Transverse colon (tissue), 4 donors: ENCODE measurements around the gene CBX6. TPM values are rescaled to one million over a fixed set of nuclear protein-coding genes. Genes with fewer than 3 reads are reported as not detected.

Experiments used
- DNase-seq: peaks from one replicate; pipeline ENCODE4 v3.0.0-alpha.2; 2019
- H3K27ac ChIP-seq, 4 donors: fragments of 200-600 bp; sonication (generic); 2 replicates each; pipeline ENCODE4 v1.5.1; 2016 to 2018; ENCODE audit warnings: inconsistent platforms in 4 of 4
- H3K27me3 ChIP-seq: fragments of 200-600 bp; sonication (generic); 2 replicates; pipeline ENCODE4 v1.5.1; 2017; ENCODE audit warnings: inconsistent platforms
- H3K36me3 ChIP-seq, 4 donors: fragments of 200-600 bp; sonication (generic); 2 replicates each; pipeline ENCODE4 v1.5.1; 2017 to 2019; ENCODE audit warnings: inconsistent platforms in 4 of 4
- H3K4me1 ChIP-seq, 4 donors: fragments of 200-600 bp; sonication (generic); 2 replicates each; pipeline ENCODE4 v1.5.1; 2017 to 2020; ENCODE audit warnings: inconsistent platforms in 4 of 4
- H3K4me3 ChIP-seq, 4 donors: fragments of 200-600 bp; sonication (generic); 1 replicate in 1 of 4; 2 replicates in 3 of 4; pipeline versions ENCODE4 v1.5.1 to v1.6.1; 2017 to 2019; ENCODE audit warnings: inconsistent platforms in 4 of 4
- H3K9me3 ChIP-seq, 2 donors: fragments of 200-600 bp; sonication (generic); 2 replicates each; pipeline ENCODE4 v1.5.1; 2017 to 2019; ENCODE audit warnings: inconsistent platforms in 2 of 2
- CTCF ChIP-seq, 5 experiments: fragments of 200-600 bp in 3 of 5; fragments of 450-650 bp in 2 of 5; sonication (generic) in 3 of 5; IDR thresholded peaks; 1 replicate in 2 of 5; 2 replicates in 3 of 5; pipeline ENCODE4 v1.5.1; 2016 to 2017; ENCODE audit warnings: antibody characterized with exemption in 5 of 5, inconsistent platforms in 3 of 5, mild to moderate bottlenecking in 2 of 5, moderate library complexity in 1 of 5
- EP300 ChIP-seq: sonication (generic); formaldehyde crosslinking; IDR thresholded peaks from one replicate; pipeline ENCODE4 v1.6.1; 2017; ENCODE audit warnings: antibody characterized with exemption, low read depth
- POLR2A ChIP-seq: fragments of 450-650 bp; IDR thresholded peaks from one replicate; pipeline ENCODE4 v1.6.1; 2016; ENCODE audit warnings: antibody characterized with exemption, mild to moderate bottlenecking, moderate library complexity
- POLR2AphosphoS5 ChIP-seq, 3 donors: sonication (generic); formaldehyde crosslinking; IDR thresholded peaks; one replicate each; pipeline ENCODE4 v1.6.1; 2016; ENCODE audit warnings: antibody characterized with exemption in 3 of 3
- WGBS, 2 donors: methylation state at CpG; one replicate each; pipeline ENCODE4 v1.1.5; 2018; ENCODE audit warnings: low coverage in 1 of 2; 5-methylcytosine and 5-hydroxymethylcytosine counted together
- in situ Hi-C, 4 donors: fragments of 200-750 bp; cut with MboI; loops; one replicate each; pipeline versions ENCODE4 v1.15.0 to v1.15.1; 2017; ENCODE audit warnings: low sequenced_read_pairs in 3 of 4, low pct_ligation_motif_present in 1 of 4, low pct_unique_long_range_greater_than_20kb in 1 of 4
- intact Hi-C: fragments of 100-400 bp; cut with DNase I; formaldehyde crosslinking; loops from one replicate; pipeline ENCODE4 v1.15.1; 2023; ENCODE audit warnings: low total_unique reads
- total RNA-seq, 4 donors: library from RNA; depleted of rRNA; stranded (reverse); fragments of >200 nt; gene quantifications; one replicate each; pipeline ENCODE4 v1.1.0, GENCODE V29; 2016

Gene CBX6
- total RNA-seq, 4 donors from 2014 or later = 14.5 to 42.6 (median 22.1) TPM

- Histone ChIP-seq H3K27ac (no peak overlapping the region), H3K9me3 (no peaks in the 10 kb centered on the region), H3K4me3 (no peak overlapping the region), H3K36me3 (no peaks in the 10 kb centered on the region), H3K4me1 (no peaks in the 10 kb centered on the region), H3K27me3 (no peaks in the 10 kb centered on the region)
- TF ChIP-seq CTCF (IDR thresholded peaks at IDR 0.05) = no peak
- DNase-seq = no peak
- in situ Hi-C loops (no loop called here), intact Hi-C loops (no loop called here)
- WGBS, 2 donors = 77 to 83% methylated on average over 1 to 30 of the region's 30 CpGs
These were observed 39.7 kb downstream of the CBX6 start for GRCh38 chr22:38832005-38832978.

- WGBS, 2 donors = 71 to 90% methylated on average over 1 to 16 of the region's 16 CpGs
- Histone ChIP-seq H3K4me3 (no peak overlapping the region), H3K4me1 (no peaks in the 10 kb centered on the region), H3K27me3 (no peaks in the 10 kb centered on the region), H3K9me3 (no peaks in the 10 kb centered on the region), H3K27ac (no peak overlapping the region), H3K36me3 (no peaks in the 10 kb centered on the region)
- in situ Hi-C loops = no loop called here
- DNase-seq = no peak
- intact Hi-C loops = no loop called here
- no peak for TF ChIP-seq POLR2A
- no peak for TF ChIP-seq POLR2AphosphoS5 (IDR thresholded peaks at IDR 0.05)
- no peak for TF ChIP-seq CTCF (IDR thresholded peaks at IDR 0.05)
- TF ChIP-seq EP300 = no peak
These were observed 40.7 kb downstream of the CBX6 start for GRCh38 chr22:38831166-38831945.

GRCh38 chr22:38830845-38831108 lies 41.2 kb downstream of the CBX6 start:
- H3K27me3 ChIP-seq = no peaks in the 10 kb centered on the region

More at GRCh38 chr22:38830845-38831108, 41.2 kb downstream of the CBX6 start:
- H3K9me3 ChIP-seq = no peaks in the 10 kb centered on the region
- no peaks in the 10 kb centered on the region for H3K4me1 ChIP-seq
- intact Hi-C loops (no loop called here), in situ Hi-C loops (no loop called here)
- TF ChIP-seq CTCF (IDR thresholded peaks at IDR 0.05) (no peak), EP300 (no peak), POLR2A (no peak), POLR2AphosphoS5 (IDR thresholded peaks at IDR 0.05) (no peak)
- H3K27ac ChIP-seq = no peak overlapping the region
- no peaks in the 10 kb centered on the region for H3K36me3 ChIP-seq
- no peak overlapping the region for H3K4me3 ChIP-seq
- DNase-seq = no peak
- WGBS, 2 donors = 63% methylated on average over 7 of the region's 7 CpGs; no CpG with 5 or more reads in 1 of the 2 donors
